Adrenal gland (tissue), 12 donors: ENCODE data around the gene RPTOR. TPM values are rescaled to one million over a fixed set of nuclear protein-coding genes. Genes with fewer than 3 reads are reported as not detected.

Experiments
- DNase-seq, 7 donors: peaks; one replicate each; pipeline ENCODE4 v3.0.0-alpha.2; 2019 to 2020
- H3K27ac ChIP-seq, 5 donors: fragments of 200-600 bp; sonication (generic) in 4 of 5; 1 replicate in 3 of 5; 2 replicates in 2 of 5; pipeline versions ENCODE4 v1.5.1 to v1.8.0; 2016 to 2020; ENCODE audit warnings: mild to moderate bottlenecking in 1 of 5
- H3K27me3 ChIP-seq: fragments of 200-600 bp; 2 replicates; pipeline ENCODE4 v1.8.0; 2021
- H3K36me3 ChIP-seq, 2 donors: fragments of 200-600 bp; replicated peaks in 1 of 2; 1 replicate in 1 of 2; 2 replicates in 1 of 2; pipeline versions ENCODE4 v1.5.1 to v1.8.0; 2018 to 2022
- H3K4me1 ChIP-seq, 2 donors: fragments of 200-600 bp; replicated peaks in 1 of 2; 1 replicate in 1 of 2; 2 replicates in 1 of 2; pipeline versions ENCODE4 v1.5.1 to v1.8.0; 2018 to 2021
- H3K4me3 ChIP-seq, 4 donors: fragments of 200-600 bp; sonication (generic) in 3 of 4; one replicate each; pipeline ENCODE4 v1.5.1; 2016 to 2018
- H3K9me3 ChIP-seq, 3 donors: fragments of 200-600 bp; sonication (generic) in 1 of 3; replicated peaks in 1 of 3; 1 replicate in 2 of 3; 2 replicates in 1 of 3; pipeline versions ENCODE4 v1.5.1 to v1.8.0; 2016 to 2021
- CTCF ChIP-seq, 6 experiments: fragments of 450-650 bp in 4 of 6; fragments of 200-600 bp in 2 of 6; sonication (generic) in 1 of 6; IDR thresholded peaks; 1 replicate in 5 of 6; 2 replicates in 1 of 6; pipeline versions ENCODE4 v1.5.1 to v1.8.0; 2016 to 2021; ENCODE audit warnings: antibody characterized with exemption in 6 of 6, mild to moderate bottlenecking in 2 of 6, moderate library complexity in 1 of 6
- POLR2A ChIP-seq, 2 donors: fragments of 450-650 bp; IDR thresholded peaks; one replicate each; pipeline ENCODE4 v1.6.1; 2017; ENCODE audit warnings: antibody characterized with exemption in 2 of 2, mild to moderate bottlenecking in 2 of 2, moderate library complexity in 1 of 2
- WGBS, 4 donors: extraction: QIAGEN DNeasy Blood & Tissue Kit in 2 of 4; methylation state at CpG; one replicate each; pipeline versions ENCODE4 v1.1.5 to v1.1.7; 2013 to 2017; 5-methylcytosine and 5-hydroxymethylcytosine counted together
- intact Hi-C, 2 donors: fragments of 100-400 bp; cut with DNase I; formaldehyde crosslinking; loops; one replicate each; pipeline versions ENCODE4 v1.14.1 to v1.15.0; 2022 to 2023
- polyA plus RNA-seq, 3 donors: library from polyadenylated mRNA; stranded (reverse); fragments of 200-250 nt in 2 of 3; fragments of 350-450 nt in 1 of 3; fragmentation: Illumina TruSeq in 1 of 3; extraction: RNeasy Lipid Tissue Mini Kit (QIAGEN cat#74804) in 1 of 3; gene quantifications; one replicate each; pipeline ENCODE4 v1.2.3, GENCODE V29; 2013 to 2014
- total RNA-seq, 9 donors: library from RNA; depleted of rRNA in 4 of 9; stranded (reverse); fragments of >200 nt in 4 of 9; fragments of 120-200 nt in 1 of 9; fragmentation: NEBNext Ultra II Directional in 1 of 9; extraction: Animal tissue kit (Norgen Biotek cat#: 25700) in 1 of 9; gene quantifications; one replicate each; pipeline versions ENCODE4 v1.1.0 to v1.2.4, GENCODE V29; 2013 to 2023
- donor health status: healthy with polysubstance abuse.
- donor health status: Bipolar disorder and iron deficiency.
- donor health status: DM: yes; HTN: yes; CAD: no.
- donor health status: DM: no; HTN: no; CAD: no.
- donor health status: DM: no; HTN: no; CAD: no.
- donor health status: DM: yes; HTN: yes; CAD: no.

RPTOR gene
- total and polyA plus RNA-seq, 12 donors = 9.7 to 53.3 (median 29.7) TPM

GRCh38 chr17:80986046-80986445 is 441.4 kb downstream of the RPTOR start:
- no peak overlapping the region for H3K27ac ChIP-seq
- no peak overlapping the region for H3K4me3 ChIP-seq
- H3K9me3 ChIP-seq = no peaks in the 10 kb centered on the region
- H3K4me1 ChIP-seq = peaks cover 2 to 11% of the 10 kb centered on the region in 2 donors
- H3K27me3 ChIP-seq = no peaks in the 10 kb centered on the region
- 84 to 88% (median 86%) methylated on average over 5 to 7 of the region's 7 CpGs for WGBS, 4 donors
- intact Hi-C loops = loop anchor here in 1 of 2 donors (5.0 kb wide), 1 partner anchor 116 kb away; no protein-coding TSS in a partner anchor
- H3K36me3 ChIP-seq = no peaks in the 10 kb centered on the region
- no peak for DNase-seq
- TF ChIP-seq POLR2A (IDR thresholded peaks at IDR 0.05) = no peak
- no peak for TF ChIP-seq CTCF (IDR thresholded peaks at IDR 0.05)

DNA sequence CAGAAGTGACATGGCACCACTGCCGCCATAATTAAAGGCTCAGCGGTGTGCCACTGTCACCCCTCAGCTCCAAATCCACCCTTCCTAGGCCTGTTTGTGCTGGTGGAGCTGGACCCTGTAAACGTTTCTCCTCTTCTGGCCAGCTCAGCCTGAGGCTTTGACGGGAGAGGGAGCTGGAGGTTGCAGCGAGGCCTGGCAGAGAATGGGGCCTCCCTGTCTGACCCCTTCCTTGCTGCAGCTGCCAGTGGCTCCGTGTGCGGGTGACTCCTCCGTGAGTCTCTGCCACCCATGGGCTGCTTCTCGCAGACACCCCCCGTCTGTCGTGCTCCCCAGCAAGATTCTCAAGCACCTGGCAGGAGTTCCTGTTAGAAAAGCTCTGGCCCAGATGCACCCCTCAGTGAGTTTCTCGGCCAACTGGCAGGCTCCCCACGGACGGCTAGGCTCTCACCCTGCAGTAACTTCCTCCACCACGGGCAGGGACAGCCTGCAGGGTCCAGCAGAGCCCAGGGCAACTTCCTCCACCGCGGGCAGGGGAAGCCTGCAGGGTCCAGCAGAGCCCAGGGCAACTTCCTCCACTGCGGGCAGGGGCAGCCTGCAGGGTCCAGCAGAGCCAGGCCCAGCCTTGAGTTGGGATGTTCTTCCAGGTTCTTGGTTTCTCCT is 442.3 kb downstream of the RPTOR start:
- no peak for TF ChIP-seq CTCF (IDR thresholded peaks at IDR 0.05)
- no peak for TF ChIP-seq POLR2A (IDR thresholded peaks at IDR 0.05)
- H3K4me1 ChIP-seq = peaks cover 0 to 11% of the 10 kb centered on the region in 2 donors
- intact Hi-C loops = loop anchor here in 1 of 2 donors (5.0 kb wide), 1 partner anchor 115 kb away; no protein-coding TSS in a partner anchor
- no peaks in the 10 kb centered on the region for H3K27me3 ChIP-seq
- H3K27ac ChIP-seq = no peak overlapping the region
- WGBS, 4 donors = 54 to 100% (median 64%) methylated on average over 2 to 18 of the region's 18 CpGs
- peak in 3 of 7 donors; percentile 6 to 35 (median 24) for DNase-seq
- no peaks in the 10 kb centered on the region for H3K36me3 ChIP-seq
- no peaks in the 10 kb centered on the region for H3K9me3 ChIP-seq
- H3K4me3 ChIP-seq = no peak overlapping the region

GRCh38 chr17:80987941-80988461 is 443.4 kb downstream of the RPTOR start:
- Histone ChIP-seq H3K4me3 (no peak overlapping the region), H3K27ac (no peak overlapping the region), H3K9me3 (no peaks in the 10 kb centered on the region), H3K4me1 (peaks cover 0 to 18% of the 10 kb centered on the region in 2 donors), H3K36me3 (no peaks in the 10 kb centered on the region), H3K27me3 (no peaks in the 10 kb centered on the region)
- WGBS, 4 donors = 48 to 68% (median 64%) methylated on average over 10 to 16 of the region's 16 CpGs
- TF ChIP-seq CTCF (IDR thresholded peaks at IDR 0.05) (no peak), POLR2A (IDR thresholded peaks at IDR 0.05) (no peak)
- DNase-seq = no peak
- intact Hi-C loops = loop anchor here in 1 of 2 donors (5.0 kb wide), 1 partner anchor 114 kb away; no protein-coding TSS in a partner anchor

DNA sequence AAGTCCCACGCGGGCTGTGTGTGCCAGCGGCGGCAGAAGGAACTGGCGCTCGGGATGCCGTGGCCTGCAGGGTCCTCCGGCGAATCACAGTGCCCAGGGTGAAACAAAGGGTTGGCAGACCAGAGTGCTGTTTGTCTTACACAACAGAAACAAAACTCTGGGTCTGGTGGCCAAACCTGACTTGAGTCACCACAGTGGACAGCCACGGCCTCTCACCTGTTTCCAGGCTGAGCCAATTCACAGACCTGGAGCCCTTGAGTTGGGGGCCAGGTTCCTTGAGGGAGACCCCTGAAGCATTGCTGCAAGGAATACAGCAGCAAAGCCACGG is 444.9 kb downstream of the RPTOR start:
- H3K4me3 ChIP-seq = no peak overlapping the region
- no peaks in the 10 kb centered on the region for H3K36me3 ChIP-seq
- no peaks in the 10 kb centered on the region for H3K9me3 ChIP-seq
- H3K27me3 ChIP-seq = no peaks in the 10 kb centered on the region
- no peak for TF ChIP-seq CTCF (IDR thresholded peaks at IDR 0.05)
- WGBS, 4 donors = 58 to 77% (median 71%) methylated on average over 11 of the region's 11 CpGs
- no peak overlapping the region for H3K27ac ChIP-seq
- peaks cover 0 to 24% of the 10 kb centered on the region in 2 donors for H3K4me1 ChIP-seq
- intact Hi-C loops = loop anchor here in 1 of 2 donors (5.0 kb wide), 1 partner anchor 113 kb away; no protein-coding TSS in a partner anchor
- DNase-seq = no peak
